CD1c-positive myeloid dendritic cell (primary cell): Measurements from ENCODE around the gene GOLGA3.
"Not testable (repeated sequence)": the region's sequence is repeated elsewhere in the genome, so short reads cannot be mapped to it uniquely, and the experiment has no call there.

Experiments
- DNase-seq: peaks from one replicate; pipeline ENCODE4 v3.0.0-alpha.2; 2016; ENCODE audit errors: extremely low spot score

GOLGA3 gene

DNA sequence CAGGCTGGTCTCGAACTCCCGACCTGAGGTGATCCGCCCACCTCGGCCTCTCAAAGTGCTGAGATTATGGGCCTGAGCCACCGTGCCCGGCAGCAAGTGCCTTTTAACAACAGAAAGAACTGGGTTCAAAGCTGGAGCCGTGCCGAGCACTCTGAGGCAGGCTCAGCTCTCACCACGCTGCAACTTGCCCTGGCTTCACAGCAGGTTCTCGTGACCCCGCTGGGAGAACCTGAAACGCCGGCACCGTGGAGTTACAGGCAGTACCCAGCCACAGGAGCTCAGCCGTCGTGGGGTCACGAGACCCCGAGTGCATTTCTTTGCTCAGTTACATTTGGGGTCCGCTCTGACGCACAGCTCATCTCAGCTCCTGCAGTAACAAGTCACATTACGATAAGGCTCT is 14.4 kb downstream of the GOLGA3 start:
- no peak for DNase-seq

- no peak for DNase-seq
Measured at GRCh38 chr12:132813443-132813842, 15.2 kb downstream of the GOLGA3 start.

- DNase-seq = no peak
Measured at GRCh38 chr12:132812631-132813305, 15.9 kb downstream of the GOLGA3 start.

GRCh38 chr12:132809391-132809790 is 19.3 kb downstream of the GOLGA3 start:
- peak; percentile 13 for DNase-seq

DNA sequence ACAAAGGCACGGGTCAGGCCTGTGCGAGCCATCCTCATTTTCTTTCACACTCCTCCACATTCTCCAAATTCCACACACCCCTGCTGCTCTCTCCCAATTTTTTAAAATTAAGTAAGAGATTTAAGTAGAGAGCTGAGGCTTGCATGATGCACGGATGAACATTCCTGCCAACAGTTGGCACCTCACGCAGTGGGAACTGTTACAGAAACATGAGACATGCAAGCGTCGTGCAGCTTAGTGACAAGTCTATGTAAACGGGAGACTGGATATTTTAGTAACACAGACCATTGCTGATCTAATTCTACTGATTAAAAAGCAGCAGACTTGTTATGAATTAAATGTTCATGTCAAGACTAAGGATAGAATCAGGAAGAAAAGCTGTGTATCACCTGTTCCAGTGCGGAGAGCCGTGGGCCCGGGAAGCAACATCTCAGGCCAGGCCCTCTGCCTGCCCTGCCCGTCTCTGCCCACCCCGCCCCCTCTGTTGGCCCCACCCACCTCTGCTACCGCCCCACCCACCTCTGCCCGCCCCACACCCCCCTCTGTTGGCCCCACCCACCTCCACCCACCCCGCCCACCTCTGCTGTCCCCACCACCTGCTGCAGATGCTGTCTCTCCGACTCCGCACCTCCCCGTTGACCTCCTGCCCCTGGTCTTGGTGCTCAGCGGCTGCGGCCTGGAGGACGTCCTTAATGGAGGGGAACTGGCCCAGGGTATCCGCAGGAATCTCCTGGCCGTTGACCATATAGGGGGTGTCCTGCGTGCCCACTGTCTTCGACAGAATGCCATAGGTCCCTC is 21.2 kb downstream of the GOLGA3 start:
- DNase-seq = no peak

- DNase-seq = no peak
Measured at GRCh38 chr12:132806857-132807256, 21.8 kb downstream of the GOLGA3 start.

- DNase-seq = no peak
Measured at GRCh38 chr12:132804426-132804861, 24.2 kb downstream of the GOLGA3 start.

DNA sequence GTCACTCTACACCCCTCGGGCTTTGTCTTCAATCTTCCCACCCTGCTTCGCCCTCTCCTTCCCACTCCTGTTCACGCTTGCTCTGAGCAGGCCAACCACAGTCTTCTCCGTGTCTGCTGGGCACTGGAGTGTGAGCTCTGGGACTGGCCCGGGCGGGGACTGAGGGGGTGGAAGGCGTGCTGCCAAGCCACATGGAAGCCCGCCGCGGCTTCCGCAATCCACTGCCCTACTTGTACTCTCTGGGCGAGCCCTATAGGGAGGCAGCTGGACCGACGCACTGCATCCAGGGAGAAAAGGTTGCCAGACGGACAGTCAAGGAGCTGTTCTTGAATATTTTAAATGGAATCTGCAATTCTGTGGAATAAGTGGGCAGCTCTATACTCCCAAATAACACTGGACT is 24.8 kb downstream of the GOLGA3 start:
- no peak for DNase-seq

GRCh38 chr12:132803125-132803524 is 25.5 kb downstream of the GOLGA3 start:
- no peak for DNase-seq

- no peak for DNase-seq
Measured at GRCh38 chr12:132801741-132802140, 26.9 kb downstream of the GOLGA3 start.

DNA sequence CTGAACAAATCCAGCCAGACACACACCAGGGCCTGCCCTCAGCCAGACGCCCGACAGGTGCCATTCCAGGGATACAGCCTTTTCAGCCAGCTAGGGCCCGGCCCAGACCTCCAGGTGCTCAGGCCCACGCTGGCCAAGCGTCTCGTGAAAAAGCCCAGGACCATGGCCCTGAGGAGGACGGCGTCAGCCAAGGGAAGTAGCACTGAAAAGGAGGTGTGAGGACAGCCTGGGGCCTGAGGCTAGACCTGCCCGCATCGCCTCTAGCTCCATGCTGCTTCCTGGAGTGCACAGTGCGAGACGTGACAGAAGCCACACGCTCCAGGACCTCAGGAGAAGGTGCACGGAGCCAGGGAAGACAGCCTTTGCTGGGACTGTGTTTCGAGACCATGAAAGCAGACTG is 29.8 kb downstream of the GOLGA3 start:
- no peak for DNase-seq

- DNase-seq = no peak
Measured at GRCh38 chr12:132797820-132798570, 30.7 kb downstream of the GOLGA3 start.

GRCh38 chr12:132795847-132796246 is 32.8 kb downstream of the GOLGA3 start:
- DNase-seq = no peak

DNA sequence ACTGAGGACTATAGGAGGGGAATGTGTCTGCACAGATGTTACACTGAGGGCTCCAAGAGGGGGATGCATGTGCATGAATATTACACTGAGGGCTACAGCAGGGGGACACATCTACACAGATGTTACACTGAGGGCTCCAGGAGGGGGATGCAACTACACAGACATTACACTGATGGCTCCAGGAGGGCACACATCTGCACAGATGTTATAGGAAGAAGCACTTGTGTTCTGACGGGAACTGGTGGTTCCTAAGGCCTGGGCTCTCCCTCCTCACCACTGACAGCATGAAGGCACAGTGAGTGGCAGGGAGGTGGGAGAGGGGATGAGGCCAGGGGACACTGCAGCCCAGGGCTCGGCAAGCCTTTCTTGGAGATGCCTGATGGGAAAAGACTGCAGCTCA is 36.7 kb downstream of the GOLGA3 start:
- DNase-seq = not testable (repeated sequence)

DNA sequence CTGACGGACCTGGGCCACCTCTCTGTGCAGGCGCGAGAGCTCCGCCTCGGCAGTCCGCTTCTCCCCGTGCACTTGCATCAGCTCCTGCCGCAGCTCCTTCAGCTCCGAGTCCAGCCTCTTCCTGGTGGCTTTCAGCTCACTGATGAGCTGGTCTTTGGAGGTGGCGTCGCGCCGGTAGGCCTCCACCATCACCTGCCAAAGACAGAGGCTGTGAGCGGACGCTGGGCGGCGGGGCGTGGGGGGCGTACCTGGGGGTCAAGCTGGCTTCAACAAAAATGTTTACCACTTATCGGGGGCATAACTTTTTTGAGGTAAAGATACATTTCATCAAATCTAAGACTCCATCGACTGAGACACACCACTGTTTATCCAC is 39.6 kb downstream of the GOLGA3 start:
- no peak for DNase-seq

- no peak for DNase-seq
Measured at GRCh38 chr12:132788375-132789098, 40.1 kb downstream of the GOLGA3 start.

DNA sequence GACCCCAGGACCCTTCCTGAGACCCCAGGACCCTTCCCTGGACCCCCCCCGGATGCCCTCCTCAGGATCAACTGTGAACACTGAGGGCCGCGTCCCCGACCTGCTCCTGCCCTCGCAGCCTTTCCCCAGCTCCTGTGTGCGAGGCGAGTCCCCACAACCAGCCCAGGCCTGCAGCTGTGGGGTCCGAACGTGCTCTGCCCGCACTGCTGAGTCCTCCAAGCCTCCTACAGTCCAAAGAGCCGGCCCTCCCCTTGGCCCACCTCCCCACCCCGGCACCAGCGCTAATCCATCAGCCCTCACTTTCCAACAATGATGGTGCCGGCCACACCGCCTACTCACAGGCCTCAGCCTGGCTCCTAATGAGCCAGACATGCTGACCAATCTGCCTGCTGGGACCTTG is 40.8 kb downstream of the GOLGA3 start:
- DNase-seq = no peak

DNA sequence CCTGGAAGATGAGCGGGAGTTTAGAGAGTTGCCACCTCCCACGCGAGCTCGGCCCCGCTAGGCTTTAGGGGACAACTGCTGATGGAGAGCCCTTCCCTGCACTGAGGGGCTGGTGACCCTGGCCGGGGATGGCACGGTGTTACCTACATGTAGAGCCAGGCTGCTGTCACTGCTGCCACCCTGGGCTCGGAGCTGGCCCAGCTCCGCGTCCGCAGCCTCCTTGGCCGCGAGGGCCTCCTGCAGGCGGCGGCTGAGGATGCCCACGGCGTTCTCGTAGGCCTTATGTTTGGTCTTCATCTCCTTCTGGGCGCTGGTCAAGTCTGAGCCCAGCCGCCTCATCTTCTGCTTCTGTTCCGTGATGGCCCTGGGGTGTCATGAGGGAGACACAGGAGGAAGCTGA is 42.5 kb downstream of the GOLGA3 start:
- no peak for DNase-seq

GRCh38 chr12:132784580-132784979 is 44.1 kb downstream of the GOLGA3 start:
- no peak for DNase-seq

GRCh38 chr12:132783917-132784531 is 44.6 kb downstream of the GOLGA3 start:
- DNase-seq = no peak

- no peak for DNase-seq
Measured at GRCh38 chr12:132781938-132782337, 46.7 kb downstream of the GOLGA3 start.
